OCI-LY1 (cell line): ENCODE results near the gene SLC49A3.

Experiments
- H2AFZ ChIP-seq: fragments of 200-600 bp; sonication (generic), shearing (Covaris generic); 2 replicates; pipeline ENCODE4 v1.6.0; 2014; ENCODE audit warnings: antibody characterized with exemption, mild to moderate bottlenecking, low read length
- H3F3A ChIP-seq: fragments of 200-600 bp; sonication (generic), shearing (Covaris generic); 2 replicates; pipeline ENCODE4 v1.6.0; 2014; ENCODE audit warnings: mild to moderate bottlenecking, antibody characterized with exemption, low read length, moderate library complexity; ENCODE audit not compliant: insufficient read depth
- H3K27ac ChIP-seq: fragments of 200-600 bp; sonication (generic); 2 replicates; pipeline ENCODE4 v1.5.1; 2014; ENCODE audit warnings: low read length, mixed run types, mild to moderate bottlenecking, low read depth; ENCODE audit not compliant: poor library complexity, severe bottlenecking
- H3K27me3 ChIP-seq: fragments of 200-600 bp; sonication (generic); 2 replicates; pipeline ENCODE4 v1.6.0; 2014; ENCODE audit warnings: antibody characterized with exemption, mild to moderate bottlenecking, low read length, moderate library complexity; ENCODE audit not compliant: insufficient read depth
- H3K36me3 ChIP-seq: fragments of 200-600 bp; sonication (generic); 2 replicates; pipeline ENCODE4 v1.6.1; 2014; ENCODE audit warnings: mild to moderate bottlenecking, antibody characterized with exemption, low read length, moderate library complexity, mixed read lengths; ENCODE audit not compliant: insufficient read depth
- H3K4me1 ChIP-seq: fragments of 200-600 bp; sonication (generic); 2 replicates; pipeline ENCODE4 v1.5.1; 2014; ENCODE audit warnings: mild to moderate bottlenecking, low read length, moderate library complexity; ENCODE audit not compliant: insufficient read depth, severe bottlenecking
- H3K4me2 ChIP-seq: fragments of 200-600 bp; sonication (generic), shearing (Covaris generic); 2 replicates; pipeline ENCODE4 v1.6.1; 2014; ENCODE audit warnings: low read length
- H3K4me3 ChIP-seq: fragments of 200-600 bp; sonication (generic); 2 replicates; pipeline ENCODE4 v1.5.1; 2014; ENCODE audit warnings: low read length, low read depth, mild to moderate bottlenecking, mixed read lengths; ENCODE audit not compliant: poor library complexity, severe bottlenecking
- H3K79me2 ChIP-seq: fragments of 200-600 bp; shearing (Covaris generic); 2 replicates; pipeline ENCODE4 v1.6.1; 2016; ENCODE audit warnings: mixed run types, low read length, mixed read lengths; ENCODE audit not compliant: insufficient read depth
- H3K9ac ChIP-seq: fragments of 200-600 bp; sonication (generic), shearing (Covaris generic); 2 replicates; pipeline ENCODE4 v1.6.1; 2014; ENCODE audit warnings: mild to moderate bottlenecking, low read length, mixed read lengths
- H3K9me2 ChIP-seq: fragments of 200-600 bp; sonication (generic), shearing (Covaris generic); 2 replicates; pipeline ENCODE4 v1.6.1; 2014; ENCODE audit warnings: low read depth, mild to moderate bottlenecking, low read length, mixed read lengths
- H3K9me3 ChIP-seq: fragments of 200-600 bp; shearing (Covaris generic); 2 replicates; pipeline ENCODE4 v1.6.1; 2014; ENCODE audit warnings: low read length, mixed read lengths
- H4K20me1 ChIP-seq: fragments of 200-600 bp; sonication (generic), shearing (Covaris generic); 2 replicates; pipeline ENCODE4 v1.6.0; 2016; ENCODE audit warnings: mild to moderate bottlenecking, low read length; ENCODE audit not compliant: insufficient read depth
- CTCF ChIP-seq: fragments of 200-600 bp; sonication (generic), shearing (Covaris generic); IDR thresholded peaks from 2 replicates; pipeline ENCODE4 v1.5.1; 2017; ENCODE audit warnings: mild to moderate bottlenecking, antibody characterized with exemption, low read length, moderate library complexity, mixed read lengths
- EZH2 ChIP-seq: fragments of 200-600 bp; sonication (generic), shearing (Covaris generic); IDR thresholded peaks from 2 replicates; pipeline ENCODE4 v1.8.0; 2017; ENCODE audit warnings: borderline replicate concordance, mixed run types, mild to moderate bottlenecking, antibody characterized with exemption, low read length, moderate library complexity, mixed read lengths

The SLC49A3 gene

GRCh38 chr4:656436-657337 is 32.3 kb downstream of the SLC49A3 start:
- no peaks in the 10 kb centered on the region for H3K79me2 ChIP-seq
- H3K9me2 ChIP-seq: no peaks in the 10 kb centered on the region
- no peaks in the 10 kb centered on the region for H3K36me3 ChIP-seq
- H3K9ac ChIP-seq: no peak overlapping the region
- H4K20me1 ChIP-seq: no peaks in the 10 kb centered on the region
- H3K4me1 ChIP-seq: no peaks in the 10 kb centered on the region
- H3K4me3 ChIP-seq: no peak overlapping the region
- no peaks in the 10 kb centered on the region for H3K27me3 ChIP-seq
- H3K4me2 ChIP-seq: no peak overlapping the region
- no peak overlapping the region for H2AFZ ChIP-seq
- TF ChIP-seq CTCF (no peak), EZH2 (no peak)
- H3F3A ChIP-seq: no peaks in the 10 kb centered on the region
- H3K27ac ChIP-seq: no peak overlapping the region
- H3K9me3 ChIP-seq: no peaks in the 10 kb centered on the region

- no peaks in the 10 kb centered on the region for H4K20me1 ChIP-seq
- no peak overlapping the region for H3K27ac ChIP-seq
- no peaks in the 10 kb centered on the region for H3F3A ChIP-seq
- no peaks in the 10 kb centered on the region for H3K9me3 ChIP-seq
- H3K4me3 ChIP-seq: no peak overlapping the region
- no peaks in the 10 kb centered on the region for H3K9me2 ChIP-seq
- TF ChIP-seq EZH2: no peak
- TF ChIP-seq CTCF: no peak
- no peaks in the 10 kb centered on the region for H3K27me3 ChIP-seq
- H3K9ac ChIP-seq: no peak overlapping the region
- no peak overlapping the region for H3K4me2 ChIP-seq
- no peaks in the 10 kb centered on the region for H3K36me3 ChIP-seq
- no peaks in the 10 kb centered on the region for H3K4me1 ChIP-seq
- no peak overlapping the region for H2AFZ ChIP-seq
- no peaks in the 10 kb centered on the region for H3K79me2 ChIP-seq
These were observed 33.3 kb downstream of the SLC49A3 start for GRCh38 chr4:655464-656151.

- no peaks in the 10 kb centered on the region for H3F3A ChIP-seq
- no peaks in the 10 kb centered on the region for H4K20me1 ChIP-seq
- no peak overlapping the region for H3K27ac ChIP-seq
- H3K27me3 ChIP-seq: no peaks in the 10 kb centered on the region
- no peak overlapping the region for H2AFZ ChIP-seq
- H3K4me3 ChIP-seq: no peak overlapping the region
- H3K79me2 ChIP-seq: no peaks in the 10 kb centered on the region
- H3K36me3 ChIP-seq: no peaks in the 10 kb centered on the region
- H3K9me3 ChIP-seq: no peaks in the 10 kb centered on the region
- TF ChIP-seq CTCF: no peak
- H3K4me2 ChIP-seq: no peak overlapping the region
- no peak overlapping the region for H3K9ac ChIP-seq
- no peaks in the 10 kb centered on the region for H3K4me1 ChIP-seq
- no peaks in the 10 kb centered on the region for H3K9me2 ChIP-seq
These were observed 34.0 kb downstream of the SLC49A3 start for GRCh38 chr4:654871-655463.
